Fibroblast of skin of abdomen (primary cell): ENCODE data around the gene BSG. TPM values are rescaled to one million over a fixed set of nuclear protein-coding genes. Genes with fewer than 3 reads are reported as not detected.
A peak's percentile ranks its signal among the peaks of the same experiment; 100 is the strongest.

Source experiments
- DNase-seq: peaks from one replicate; pipeline ENCODE4 v3.0.0-alpha.2; 2013
- polyA plus RNA-seq, 2 experiments: library from polyadenylated mRNA; unstranded; fragments of 120-200 nt; gene quantifications; one replicate each; pipeline ENCODE4 v1.2.1, GENCODE V29; 2013; ENCODE audit not compliant: insufficient read length in 2 of 2

The BSG gene
- 599 TPM for polyA plus RNA-seq (2013, experiment 1 of 2; ENCODE audit: insufficient read length)
- 620 TPM for polyA plus RNA-seq (2013, experiment 2 of 2; ENCODE audit: insufficient read length)

- DNase-seq: peak; percentile 98
Observed at GRCh38 chr19:572140-572742, at the start of gene BSG. Gene BSG (plus strand): TSS chr19:572596. CDS start chr19:572635, 39 bp downstream.

GRCh38 chr19:522726-523125 is 49.7 kb upstream of the BSG start:
- DNase-seq: no peak

- peak; percentile 24 for DNase-seq
Observed at GRCh38 chr19:524062-524674, 48.2 kb upstream of the BSG start.

GRCh38 chr19:525029-525428 is 47.4 kb upstream of the BSG start:
- DNase-seq: no peak

- no peak for DNase-seq
Observed at GRCh38 chr19:525857-526419, 46.5 kb upstream of the BSG start.

GRCh38 chr19:530134-531008 is 42.0 kb upstream of the BSG start:
- no peak for DNase-seq

- DNase-seq: peak; percentile 84
Observed at GRCh38 chr19:531009-531752, 41.2 kb upstream of the BSG start.

GRCh38 chr19:531753-532560 is 40.4 kb upstream of the BSG start, which contains the start of gene CDC34:
Gene CDC34 (plus strand): TSS chr19:531760. CDS start chr19:531932, 172 bp downstream.
- DNase-seq: no peak

- peak; percentile 61 for DNase-seq
Observed at GRCh38 chr19:532561-533363, 39.6 kb upstream of the BSG start.

GRCh38 chr19:533364-534058 is 38.9 kb upstream of the BSG start:
- DNase-seq: no peak

GRCh38 chr19:534088-534487 is 38.3 kb upstream of the BSG start:
- DNase-seq: no peak

- no peak for DNase-seq
Observed at GRCh38 chr19:535017-535835, 37.2 kb upstream of the BSG start.

- no peak for DNase-seq
Observed at GRCh38 chr19:536031-536880, 36.1 kb upstream of the BSG start.

- no peak for DNase-seq
Observed at GRCh38 chr19:536881-537404, 35.5 kb upstream of the BSG start.

GRCh38 chr19:538641-539428 is 33.6 kb upstream of the BSG start:
- no peak for DNase-seq

GRCh38 chr19:539429-540030 is 32.9 kb upstream of the BSG start:
- DNase-seq: no peak
